Colon (tissue), 2 donors: Measurements from ENCODE around the gene ATG4B.

Experiments
- FAIRE-seq: peaks from 2 replicates; lab custom pipeline; 2012; peaks lifted over from hg19 to GRCh38; lab: Jason Lieb, UNC
- donor health status: control.
- donor health status: control.

Gene ATG4B

GRCh38 chr2:241690202-241690717 lies 52.8 kb downstream of the ATG4B start:
- FAIRE-seq = no peak

DNA sequence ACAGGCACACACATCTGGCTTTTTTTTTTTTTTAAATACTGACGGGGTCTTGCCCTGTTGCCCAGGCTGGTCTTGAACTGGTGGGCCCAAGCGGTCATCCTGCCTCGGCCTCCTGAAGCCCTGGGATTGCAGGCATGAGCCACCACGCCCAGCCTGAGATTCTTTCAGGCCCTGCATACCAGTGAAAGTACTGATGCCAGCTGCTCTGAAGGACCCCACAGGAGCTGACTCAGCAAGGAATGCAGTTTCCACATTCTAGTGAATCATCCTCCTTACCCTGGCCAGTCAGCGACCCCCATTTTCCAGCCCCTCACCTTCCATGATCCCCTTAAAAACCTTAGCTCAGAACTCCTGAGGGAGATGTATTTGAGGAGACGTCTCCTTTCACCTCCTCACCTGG lies 55.0 kb downstream of the ATG4B start:
- FAIRE-seq = no peak

DNA sequence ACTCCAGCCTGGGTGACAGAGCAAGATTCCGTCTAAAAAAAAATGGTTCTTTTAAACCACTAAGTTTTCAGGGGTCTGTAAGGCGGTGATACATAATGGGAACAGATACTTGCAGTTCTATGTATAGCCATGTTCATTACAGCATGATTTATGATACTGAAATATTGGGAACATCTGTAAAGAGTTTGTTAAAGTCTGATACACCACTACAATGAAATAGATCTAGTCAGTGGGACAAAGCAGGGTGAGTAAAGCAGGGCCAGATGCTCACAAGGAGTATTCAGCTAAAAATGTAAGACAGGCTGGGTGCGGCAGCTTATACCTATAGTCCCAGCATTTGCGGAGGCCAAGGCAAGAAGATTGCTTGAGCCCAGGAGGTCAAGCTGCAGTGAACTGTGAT lies 58.2 kb downstream of the ATG4B start:
- no peak for FAIRE-seq

DNA sequence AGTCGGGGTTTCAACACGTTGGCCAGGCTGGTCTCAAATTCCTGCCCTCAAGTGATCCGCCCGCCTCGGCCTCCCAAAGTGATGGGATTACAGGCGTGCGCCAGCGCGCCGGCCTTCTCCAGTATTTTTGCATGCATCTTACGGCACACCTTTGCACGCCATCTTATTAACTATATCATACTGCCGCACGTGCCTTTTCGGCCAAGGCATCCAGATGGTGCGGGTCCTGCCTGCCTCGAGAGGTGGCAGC lies 63.6 kb downstream of the ATG4B start:
- no peak for FAIRE-seq

GRCh38 chr2:241701399-241702154 lies 64.1 kb downstream of the ATG4B start, which contains the start of gene ING5:
Gene ING5 (plus strand): TSS chr2:241702039. CDS start chr2:241702066, 27 bp downstream.
- no peak for FAIRE-seq

- no peak for FAIRE-seq
These were observed 64.9 kb downstream of the ATG4B start for GRCh38 chr2:241702155-241703031.

DNA sequence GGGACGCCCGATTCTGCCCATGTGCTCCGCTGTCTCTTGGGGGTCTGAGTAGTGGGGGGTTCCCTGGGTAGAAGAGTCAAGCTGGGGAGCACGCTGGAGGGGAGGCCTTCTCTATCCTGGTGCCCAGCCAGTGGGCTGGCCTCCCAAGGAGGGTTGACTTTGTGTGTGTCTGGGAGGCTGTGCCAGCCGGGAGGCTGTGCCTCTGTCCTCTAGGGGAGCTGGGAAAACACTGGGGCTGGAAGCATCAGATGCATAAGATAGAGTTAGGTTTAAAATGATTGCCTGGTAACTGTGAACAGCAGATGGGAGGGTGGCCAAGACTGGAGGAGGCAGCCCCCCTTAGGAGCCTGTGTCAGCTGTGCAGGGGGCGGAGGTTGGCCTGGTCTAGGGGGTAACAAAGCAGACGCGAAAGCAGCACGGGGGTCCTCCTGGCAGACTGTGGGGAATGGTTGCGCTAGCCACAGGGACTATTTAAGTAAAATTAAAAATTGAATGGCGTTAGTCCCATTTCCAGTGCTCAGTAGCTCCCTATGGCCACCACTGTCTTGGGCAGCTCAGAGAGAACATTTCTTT lies 65.6 kb downstream of the ATG4B start:
- no peak for FAIRE-seq

- FAIRE-seq = no peak
These were observed 69.0 kb downstream of the ATG4B start for GRCh38 chr2:241706537-241706936.

DNA sequence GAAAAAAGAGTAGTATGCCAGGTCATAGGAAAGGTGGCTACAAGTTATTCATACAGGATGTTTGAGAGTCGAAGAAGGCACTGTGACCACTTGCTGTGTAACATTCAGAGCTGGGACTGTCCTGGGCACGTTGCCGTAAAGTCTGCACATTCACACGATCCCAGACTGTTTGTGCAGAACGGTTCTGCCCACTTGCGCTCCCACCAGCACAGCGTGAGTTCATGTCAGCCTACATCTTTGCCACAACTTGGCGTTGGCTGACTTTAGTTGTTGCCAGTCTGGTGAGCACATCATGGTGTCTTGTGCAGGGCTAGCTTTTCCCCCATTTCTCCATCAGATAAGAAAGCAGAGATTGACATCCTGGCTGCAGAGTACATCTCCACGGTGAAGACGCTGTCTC lies 71.4 kb downstream of the ATG4B start:
- FAIRE-seq = no peak

GRCh38 chr2:241719093-241719492 lies 81.6 kb downstream of the ATG4B start:
- no peak for FAIRE-seq

GRCh38 chr2:241720099-241720498 lies 82.6 kb downstream of the ATG4B start:
- FAIRE-seq = no peak

GRCh38 chr2:241720560-241720959 lies 83.1 kb downstream of the ATG4B start:
- no peak for FAIRE-seq

- no peak for FAIRE-seq
These were observed 84.4 kb downstream of the ATG4B start for GRCh38 chr2:241721852-241722251.

DNA sequence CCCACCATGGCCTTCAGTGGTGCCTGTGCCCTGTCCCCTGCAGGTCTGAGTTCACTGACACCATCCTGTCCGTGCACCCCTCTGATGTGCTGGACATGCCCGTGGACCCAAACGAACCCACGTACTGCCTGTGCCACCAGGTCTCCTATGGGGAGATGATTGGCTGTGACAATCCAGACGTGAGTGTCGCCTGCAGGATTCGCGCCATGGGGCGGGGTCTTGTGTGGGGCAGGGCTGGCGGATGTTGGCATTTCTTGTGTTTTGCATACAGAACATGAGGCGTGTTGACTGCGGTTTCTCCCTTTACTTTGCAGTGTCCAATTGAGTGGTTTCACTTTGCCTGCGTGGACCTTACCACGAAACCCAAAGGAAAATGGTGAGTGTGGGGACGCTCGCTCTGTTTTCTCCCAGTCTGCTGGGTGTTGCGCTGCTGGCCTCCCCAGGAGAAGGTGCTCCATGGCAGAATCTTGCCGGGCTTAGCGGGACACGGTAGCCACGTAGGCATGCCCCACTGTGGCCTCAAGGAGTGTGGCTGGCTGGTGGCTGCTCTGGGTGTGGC lies 85.5 kb downstream of the ATG4B start:
- no peak for FAIRE-seq
